22Rv1 (cell line): ENCODE data around the gene REL.
"Not testable (repeated sequence)": the region's sequence is repeated elsewhere in the genome, so short reads cannot be mapped to it uniquely, and the experiment has no call there.

ENCODE experiments used
- H3K27ac ChIP-seq: fragments of 450-650 bp; 2 replicates; pipeline ENCODE4 v1.5.1; 2017
- CTCF ChIP-seq: fragments of 450-650 bp; IDR thresholded peaks from 2 replicates; pipeline ENCODE4 v1.5.1; 2017; ENCODE audit warnings: mild to moderate bottlenecking
- ZFX ChIP-seq: fragments of 450-650 bp; IDR thresholded peaks from 2 replicates; pipeline ENCODE4 v1.6.1; 2017; ENCODE audit warnings: antibody characterized with exemption, borderline replicate concordance

Gene REL

GRCh38 chr2:60890393-60890707 is 9.0 kb downstream of the REL start:
- no peak overlapping the region for H3K27ac ChIP-seq
- no peak for TF ChIP-seq ZFX
- no peak for TF ChIP-seq CTCF

- no peak overlapping the region for H3K27ac ChIP-seq
- TF ChIP-seq ZFX = no peak
- TF ChIP-seq CTCF = no peak
These were observed 9.8 kb downstream of the REL start for GRCh38 chr2:60891180-60891579.

- no peak overlapping the region for H3K27ac ChIP-seq
- TF ChIP-seq CTCF = no peak
- no peak for TF ChIP-seq ZFX
These were observed 17.2 kb downstream of the REL start for GRCh38 chr2:60898567-60898966.

GRCh38 chr2:60899230-60899891 is 18.0 kb downstream of the REL start:
- no peak overlapping the region for H3K27ac ChIP-seq

GRCh38 chr2:60899892-60900249 is 18.5 kb downstream of the REL start:
- H3K27ac ChIP-seq = no peak overlapping the region
- TF ChIP-seq ZFX = no peak
- TF ChIP-seq CTCF = no peak

More at GRCh38 chr2:60899230-60899891, 18.0 kb downstream of the REL start:
- no peak for TF ChIP-seq ZFX
- TF ChIP-seq CTCF = no peak

GRCh38 chr2:60901296-60901695 is 19.9 kb downstream of the REL start:
- H3K27ac ChIP-seq = peak overlapping the region; percentile 45

- not testable (repeated sequence) for H3K27ac ChIP-seq
These were observed 24.5 kb downstream of the REL start for GRCh38 chr2:60905867-60906266.

- no peak for TF ChIP-seq ZFX
- TF ChIP-seq CTCF = no peak
- no peak overlapping the region for H3K27ac ChIP-seq
These were observed 25.0 kb downstream of the REL start for GRCh38 chr2:60906395-60906794.

GRCh38 chr2:60907329-60907728 is 26.0 kb downstream of the REL start:
- TF ChIP-seq CTCF (no peak), ZFX (no peak)
- H3K27ac ChIP-seq = peak overlapping the region; percentile 52
